Astrocyte of the spinal cord (primary cell): ENCODE data around the gene SH3BP2.
"Not testable (repeated sequence)": the region's sequence is repeated elsewhere in the genome, so short reads cannot be mapped to it uniquely, and the experiment has no call there.

Experiments used
- DNase-seq: peaks from one replicate; pipeline ENCODE4 v3.0.0; 2011; ENCODE audit warnings: low read depth, low spot score
- H3K4me3 ChIP-seq: 2 replicates; pipeline ENCODE4 v1.5.1; 2011; ENCODE audit warnings: low read depth, mild to moderate bottlenecking, low read length, moderate library complexity
- in situ Hi-C: cut with HindIII; loops from 2 replicates; pipeline ENCODE4 v1.10.0; 2017; ENCODE audit warnings: low sequenced_read_pairs
- TF ChIP-seq, protein P1 (sequence below): IDR thresholded peaks from 2 replicates; pipeline ENCODE4 v1.5.1; 2012; ENCODE audit warnings: low read depth, mild to moderate bottlenecking, low read length, inconsistent platforms

Gene SH3BP2

GRCh38 chr4:2765832-2766526 lies 26.9 kb upstream of the SH3BP2 start:
- no peak overlapping the region for H3K4me3 ChIP-seq
- TF ChIP-seq, protein P1, sequence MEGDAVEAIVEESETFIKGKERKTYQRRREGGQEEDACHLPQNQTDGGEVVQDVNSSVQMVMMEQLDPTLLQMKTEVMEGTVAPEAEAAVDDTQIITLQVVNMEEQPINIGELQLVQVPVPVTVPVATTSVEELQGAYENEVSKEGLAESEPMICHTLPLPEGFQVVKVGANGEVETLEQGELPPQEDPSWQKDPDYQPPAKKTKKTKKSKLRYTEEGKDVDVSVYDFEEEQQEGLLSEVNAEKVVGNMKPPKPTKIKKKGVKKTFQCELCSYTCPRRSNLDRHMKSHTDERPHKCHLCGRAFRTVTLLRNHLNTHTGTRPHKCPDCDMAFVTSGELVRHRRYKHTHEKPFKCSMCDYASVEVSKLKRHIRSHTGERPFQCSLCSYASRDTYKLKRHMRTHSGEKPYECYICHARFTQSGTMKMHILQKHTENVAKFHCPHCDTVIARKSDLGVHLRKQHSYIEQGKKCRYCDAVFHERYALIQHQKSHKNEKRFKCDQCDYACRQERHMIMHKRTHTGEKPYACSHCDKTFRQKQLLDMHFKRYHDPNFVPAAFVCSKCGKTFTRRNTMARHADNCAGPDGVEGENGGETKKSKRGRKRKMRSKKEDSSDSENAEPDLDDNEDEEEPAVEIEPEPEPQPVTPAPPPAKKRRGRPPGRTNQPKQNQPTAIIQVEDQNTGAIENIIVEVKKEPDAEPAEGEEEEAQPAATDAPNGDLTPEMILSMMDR: no peak
- no peak for DNase-seq
- in situ Hi-C loops: no loop called here

GRCh38 chr4:2767046-2767704 lies 25.7 kb upstream of the SH3BP2 start:
- TF ChIP-seq, protein P1: no peak
- in situ Hi-C loops: no loop called here
- no peak for DNase-seq
- no peak overlapping the region for H3K4me3 ChIP-seq

- TF ChIP-seq, protein P1: no peak
- DNase-seq: no peak
- H3K4me3 ChIP-seq: no peak overlapping the region
- in situ Hi-C loops: no loop called here
Measured at GRCh38 chr4:2767705-2768074, 25.2 kb upstream of the SH3BP2 start.

- TF ChIP-seq, protein P1: no peak
- in situ Hi-C loops: no loop called here
- no peak for DNase-seq
- no peak overlapping the region for H3K4me3 ChIP-seq
Measured at GRCh38 chr4:2768124-2768523, 24.8 kb upstream of the SH3BP2 start.

DNA sequence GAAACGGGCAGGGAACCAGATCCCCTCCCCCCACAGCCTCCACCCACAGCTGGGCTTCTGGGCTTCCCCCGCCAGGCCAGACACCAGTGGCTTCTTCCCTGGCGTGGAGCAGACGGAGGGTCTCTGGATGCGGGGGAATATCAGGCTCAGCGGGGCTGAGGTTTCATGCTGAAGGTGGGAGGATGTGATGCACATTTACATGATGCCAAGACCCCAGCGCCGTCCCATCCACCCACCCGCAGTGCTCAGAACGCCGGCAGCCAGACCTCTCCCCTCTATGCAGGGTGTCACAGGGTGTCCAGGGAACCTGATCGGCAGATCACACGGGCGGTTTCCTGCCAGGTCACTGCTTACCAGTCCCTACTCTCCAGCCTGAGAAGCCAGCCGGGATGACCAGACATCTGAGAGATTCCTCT lies 24.0 kb upstream of the SH3BP2 start:
- no peak for DNase-seq
- TF ChIP-seq, protein P1: no peak
- no peak overlapping the region for H3K4me3 ChIP-seq
- in situ Hi-C loops: no loop called here

GRCh38 chr4:2771264-2771663 lies 21.6 kb upstream of the SH3BP2 start:
- H3K4me3 ChIP-seq: no peak overlapping the region
- in situ Hi-C loops: no loop called here
- DNase-seq: no peak
- TF ChIP-seq, protein P1: no peak

DNA sequence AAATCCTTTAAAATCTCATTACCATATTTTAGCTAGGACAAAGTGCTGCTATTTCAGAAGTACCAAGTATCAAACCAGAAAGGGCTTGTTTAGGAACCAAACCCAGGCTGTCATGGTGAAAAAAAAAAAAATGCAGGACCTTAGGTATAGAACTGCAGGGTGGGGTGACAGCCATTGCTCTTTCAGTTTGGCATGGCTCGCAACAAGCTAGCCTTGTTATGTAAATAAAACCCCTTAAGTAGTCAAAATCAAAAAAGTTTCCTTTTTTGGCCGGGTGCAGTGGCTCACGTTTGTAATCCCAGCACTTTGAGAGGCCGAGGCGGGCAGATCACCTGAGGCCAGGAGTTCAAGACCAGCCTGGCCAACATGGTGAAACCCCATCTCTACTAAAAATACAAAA lies 12.2 kb upstream of the SH3BP2 start:
- H3K4me3 ChIP-seq, DNase-seq, in situ Hi-C loops: not testable (repeated sequence)
